ENCODE measurements around the gene GSAP.

Gene GSAP

DNA sequence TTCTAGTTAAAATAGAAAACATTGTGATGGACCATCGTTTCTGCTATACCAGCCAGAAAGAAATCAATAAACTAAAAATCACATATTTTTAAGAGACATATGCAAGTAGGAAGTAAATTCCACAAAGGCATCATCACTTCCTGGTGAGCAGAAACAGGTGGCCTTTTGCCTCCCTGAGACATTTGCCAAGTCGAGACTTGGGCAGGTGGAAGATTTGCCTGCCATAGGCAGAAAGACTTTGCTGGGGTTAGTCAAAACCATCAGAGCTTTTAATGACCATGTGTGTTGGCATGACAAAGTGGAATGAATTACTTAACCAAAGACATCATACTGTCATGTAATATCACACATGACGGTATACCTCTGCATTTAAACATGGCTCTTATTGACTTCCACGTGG, 150.5 kb downstream of the GSAP start:
- H3K9me3 ChIP-seq (ENCODE audit: low read length), result no peaks in the 10 kb centered on the region
- no peak overlapping the region for H2AFZ ChIP-seq (ENCODE audit: low read depth, low read length)
- H3K36me3 ChIP-seq (ENCODE audit: insufficient read depth, low read length), result no peaks in the 10 kb centered on the region
- no peaks in the 10 kb centered on the region for H3K27me3 ChIP-seq (ENCODE audit: insufficient read depth, low read length)
- no peak overlapping the region for H3K4me3 ChIP-seq (ENCODE audit: low read length)
- H3K4me1 ChIP-seq (ENCODE audit: insufficient read depth, low read length), result no peaks in the 10 kb centered on the region

DNA sequence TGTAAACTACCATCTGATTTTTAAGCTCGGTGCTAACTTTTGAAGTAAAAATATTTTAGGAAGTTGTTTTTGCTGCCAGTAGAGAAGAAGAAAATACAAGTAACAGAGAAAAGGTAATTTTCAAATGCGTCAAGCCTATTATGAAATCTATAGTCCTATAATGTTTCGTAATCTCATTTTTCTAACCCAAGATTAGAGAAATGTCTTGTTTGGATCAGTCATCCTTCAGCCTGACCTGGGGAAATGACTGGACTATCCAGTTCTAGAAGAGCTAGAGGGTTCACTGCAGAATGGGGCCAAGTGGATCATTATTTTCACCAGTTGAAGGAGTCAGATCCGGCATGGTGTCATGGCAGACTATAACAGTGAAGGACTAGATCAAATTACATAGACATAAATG, 153.8 kb downstream of the GSAP start:
- no peak overlapping the region for H2AFZ ChIP-seq (ENCODE audit: low read depth, low read length)
- no peak overlapping the region for H3K4me3 ChIP-seq (ENCODE audit: low read length)
- no peaks in the 10 kb centered on the region for H3K4me1 ChIP-seq (ENCODE audit: insufficient read depth, low read length)
- no peaks in the 10 kb centered on the region for H3K36me3 ChIP-seq (ENCODE audit: insufficient read depth, low read length)
- H3K9me3 ChIP-seq (ENCODE audit: low read length), result no peaks in the 10 kb centered on the region
- no peaks in the 10 kb centered on the region for H3K27me3 ChIP-seq (ENCODE audit: insufficient read depth, low read length)
